Stimulated activated naive CD4-positive, alpha-beta T cell (primary cell): ENCODE measurements around the gene ENO3.

Experiments
- DNase-seq, 6 experiments: peaks; one replicate each; lab custom pipeline; 2025; lab: John Stamatoyannopoulos, UW

ENO3 gene

GRCh38 chr17:4937553-4937952, 13.4 kb upstream of the ENO3 start:
- DNase-seq, result no peak

GRCh38 chr17:4938069-4938491, 12.8 kb upstream of the ENO3 start:
- DNase-seq, result no peak

- DNase-seq, result no peak
Observed at GRCh38 chr17:4938688-4939545, 12.0 kb upstream of the ENO3 start.

GRCh38 chr17:4939546-4939795, 11.4 kb upstream of the ENO3 start:
- DNase-seq, result no peak

GRCh38 chr17:4939796-4940554, 10.9 kb upstream of the ENO3 start, which contains the start of the genes RNF167 and SLC25A11:
RNF167 (plus strand) TSS chr17:4940268; CDS start chr17:4940910, 642 bp downstream.
SLC25A11 (minus strand) TSS chr17:4940046; CDS start chr17:4939910, 136 bp downstream.
- DNase-seq, result peak; percentile 93 to 99 (median 96)

- DNase-seq, result peak in 4 of 6 experiments; percentile 12 to 61 (median 32)
Observed at GRCh38 chr17:4940555-4941318, 10.2 kb upstream of the ENO3 start.

- no peak for DNase-seq
Observed at GRCh38 chr17:4941319-4941610, 9.7 kb upstream of the ENO3 start.

- no peak for DNase-seq
Observed at GRCh38 chr17:4942760-4943508, 8.0 kb upstream of the ENO3 start.

GRCh38 chr17:4944163-4944553, 6.8 kb upstream of the ENO3 start:
- DNase-seq, result peak in 4 of 6 experiments; percentile 49 to 67 (median 60)

- DNase-seq, result peak in 2 of 6 experiments; percentile 12 to 18
Observed at GRCh38 chr17:4944554-4945175, 6.3 kb upstream of the ENO3 start.

GRCh38 chr17:4945176-4945943, 5.6 kb upstream of the ENO3 start:
- DNase-seq, result peak in 5 of 6 experiments; percentile 21 to 52 (median 37)

GRCh38 chr17:4945944-4946280, 5.0 kb upstream of the ENO3 start:
- DNase-seq, result no peak

- peak in 1 of 6 experiments; percentile 41 for DNase-seq
Observed at GRCh38 chr17:4946312-4946976, 4.5 kb upstream of the ENO3 start.

- DNase-seq, result peak in 3 of 6 experiments; percentile 33 to 54 (median 48)
Observed at GRCh38 chr17:4947010-4947410, 3.9 kb upstream of the ENO3 start.

- peak; percentile 49 to 81 (median 62) for DNase-seq
Observed at GRCh38 chr17:4947411-4948165, 3.3 kb upstream of the ENO3 start.

- DNase-seq, result peak; percentile 75 to 93 (median 90)
Observed at GRCh38 chr17:4948166-4948930, 2.6 kb upstream of the ENO3 start, which contains the start of gene PFN1. PFN1 (minus strand) TSS chr17:4948530; CDS start chr17:4948394, 136 bp downstream.

GRCh38 chr17:4948931-4949320, 2.0 kb upstream of the ENO3 start:
- peak; percentile 60 to 89 (median 77) for DNase-seq

GRCh38 chr17:4949321-4950074, 1.4 kb upstream of the ENO3 start:
- DNase-seq, result peak; percentile 70 to 89 (median 79)
